Endometrium (tissue), 2 donors: ENCODE measurements around the gene SEMA5A.

Experiments
- FAIRE-seq: peaks from 2 replicates; lab custom pipeline; 2012; peaks lifted over from hg19 to GRCh38; lab: Jason Lieb, UNC
- donor health status: control.
- donor health status: control.

Gene SEMA5A

DNA sequence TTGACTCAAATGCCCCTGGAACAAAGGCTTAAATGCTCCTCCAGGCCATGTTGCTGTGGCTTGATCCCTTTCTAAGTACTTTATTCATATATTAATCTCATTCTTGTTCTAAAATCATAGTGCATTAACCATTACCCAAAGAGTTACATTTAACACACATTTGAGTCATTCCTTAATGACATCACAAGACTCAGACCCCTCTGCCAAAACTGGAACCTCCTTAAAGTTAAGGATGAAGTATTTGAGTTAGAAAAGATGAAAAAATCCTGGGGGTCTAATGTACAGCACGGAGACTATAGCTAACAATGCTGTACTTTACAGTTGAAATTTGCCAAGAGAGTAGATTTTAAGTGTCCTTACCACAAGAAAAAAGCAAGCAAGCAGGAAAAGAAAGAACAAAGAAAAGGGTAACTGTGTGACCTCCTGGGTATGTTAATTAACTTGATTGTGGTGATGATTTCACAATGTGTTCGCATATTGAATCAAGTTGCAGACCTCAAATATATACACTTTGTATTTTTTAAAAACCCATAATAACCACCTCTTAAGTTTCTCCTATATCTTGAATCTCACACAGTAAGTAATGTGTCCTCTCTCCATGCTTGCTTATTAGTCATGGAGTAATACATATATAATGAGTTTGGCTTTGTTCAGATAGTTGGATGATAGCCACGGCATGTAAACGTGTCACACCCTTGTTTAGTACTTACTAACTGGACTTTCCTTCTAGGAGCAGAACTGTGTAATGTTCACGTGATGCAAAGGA, 376.9 kb downstream of the SEMA5A start:
- FAIRE-seq: no peak

DNA sequence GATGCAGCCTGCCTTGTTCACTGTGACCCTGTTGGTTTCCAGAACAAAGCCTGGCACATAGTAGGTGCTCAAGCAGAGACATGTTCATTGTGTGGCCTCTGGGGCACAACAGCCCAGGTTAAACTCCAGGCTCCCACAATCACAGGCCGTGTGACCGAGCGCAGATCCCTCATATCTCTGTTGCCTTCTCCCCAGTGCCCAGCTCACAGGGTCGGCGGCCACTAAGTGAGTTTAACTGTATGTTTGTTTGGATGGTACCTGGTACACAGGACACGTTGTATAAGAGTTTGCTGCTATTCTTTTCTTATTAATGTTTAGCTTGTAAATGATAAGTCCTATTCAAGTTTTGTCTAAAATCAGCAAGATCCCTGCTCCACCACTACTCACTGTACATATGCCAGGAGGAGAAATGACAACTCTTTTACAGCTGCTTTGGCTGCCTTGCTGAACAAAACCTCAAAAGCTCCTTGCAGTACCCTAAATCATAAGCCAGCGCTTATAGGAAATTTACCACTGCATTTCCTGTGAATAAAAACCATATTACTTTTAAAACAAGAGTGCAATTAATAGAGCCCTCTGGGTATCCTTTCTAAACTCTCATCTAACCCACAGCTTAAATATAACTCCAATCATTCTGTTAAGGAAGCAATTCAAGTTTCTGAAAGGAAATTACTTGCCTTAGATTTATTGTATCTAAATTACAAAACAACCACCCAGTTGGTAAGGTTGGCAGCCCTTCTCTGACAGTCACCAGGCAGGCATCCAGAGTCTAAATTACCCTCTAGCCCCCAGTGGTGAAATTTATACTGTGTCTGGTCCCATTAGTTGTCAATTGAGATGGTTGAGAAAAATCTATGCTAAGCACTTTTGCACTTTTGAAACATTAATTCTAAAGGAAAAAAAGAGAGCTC, 379.4 kb downstream of the SEMA5A start:
- no peak for FAIRE-seq

DNA sequence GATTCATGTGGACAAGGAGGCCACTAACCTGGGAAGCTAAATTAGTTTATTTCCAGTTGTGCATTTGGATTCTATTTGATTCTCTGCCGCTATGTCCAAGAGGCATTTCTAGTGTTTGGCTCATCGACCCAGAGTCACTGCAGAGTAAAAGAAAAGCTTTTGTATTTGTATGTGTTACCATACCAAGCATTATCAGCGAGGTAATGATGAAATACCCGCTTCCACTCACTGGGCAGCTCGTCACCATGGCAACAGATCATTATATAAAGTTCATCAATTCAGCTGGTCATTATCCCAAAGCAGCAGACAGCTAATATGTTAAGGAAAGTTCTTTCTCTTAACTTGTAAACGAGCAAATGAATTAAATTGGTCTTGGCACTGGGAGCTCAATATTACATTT, 380.3 kb downstream of the SEMA5A start:
- FAIRE-seq: no peak

DNA sequence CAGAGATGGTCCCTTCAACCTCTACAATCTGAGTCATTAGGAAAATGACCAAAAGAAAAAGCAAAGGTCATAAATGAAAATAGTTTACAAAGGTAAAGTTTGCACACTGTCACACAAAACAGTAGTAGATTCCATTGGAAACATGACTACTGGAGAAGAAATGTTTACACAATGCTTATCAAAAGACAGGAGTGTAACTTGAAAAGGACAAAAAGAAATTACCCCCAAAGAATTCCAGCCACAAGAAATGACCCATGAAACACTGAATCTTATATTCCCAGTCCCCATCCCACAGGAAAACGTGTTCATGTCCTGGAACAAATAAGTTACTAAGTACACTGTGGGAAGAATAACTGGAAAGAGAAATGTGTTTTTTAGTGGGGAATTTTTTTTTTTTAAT, 385.1 kb downstream of the SEMA5A start:
- FAIRE-seq: no peak

DNA sequence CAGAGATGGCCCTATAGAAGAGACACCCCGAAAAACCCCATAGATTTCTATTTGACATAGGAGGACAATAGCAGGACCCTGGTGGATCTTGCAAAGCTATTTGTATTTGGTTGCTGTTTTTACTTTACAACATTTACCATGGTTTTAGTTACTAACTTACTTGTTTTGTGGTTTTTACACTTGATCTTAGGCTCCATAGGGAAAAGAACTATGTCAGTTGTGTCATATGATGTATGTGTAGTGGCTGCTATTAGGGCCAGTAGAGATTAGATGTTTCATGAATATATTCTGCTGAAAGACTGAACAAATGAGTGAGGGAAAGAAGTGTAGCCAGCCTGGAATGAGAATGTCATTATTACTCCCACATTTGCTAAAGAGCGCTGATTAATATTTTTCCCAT, 388.1 kb downstream of the SEMA5A start:
- FAIRE-seq: no peak

DNA sequence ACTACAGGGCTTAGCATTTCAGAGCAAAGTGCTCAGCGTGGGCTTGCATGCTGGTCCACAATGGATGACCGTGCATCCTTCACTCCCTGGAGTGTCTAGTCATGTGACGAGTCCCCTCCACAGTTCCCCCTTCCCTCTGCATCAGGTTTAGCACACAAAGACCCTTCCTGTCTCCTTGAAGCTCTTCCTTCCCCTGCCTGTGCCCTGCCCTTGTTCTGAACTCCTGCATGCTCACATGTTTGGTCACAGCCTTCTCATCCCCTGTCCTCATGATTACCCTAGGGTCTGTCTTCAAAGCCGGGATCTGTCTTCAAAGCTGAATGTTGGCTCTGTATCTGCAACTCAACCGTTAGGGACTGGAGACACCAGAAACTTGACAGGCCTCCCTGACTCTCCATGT, 388.9 kb downstream of the SEMA5A start:
- no peak for FAIRE-seq

DNA sequence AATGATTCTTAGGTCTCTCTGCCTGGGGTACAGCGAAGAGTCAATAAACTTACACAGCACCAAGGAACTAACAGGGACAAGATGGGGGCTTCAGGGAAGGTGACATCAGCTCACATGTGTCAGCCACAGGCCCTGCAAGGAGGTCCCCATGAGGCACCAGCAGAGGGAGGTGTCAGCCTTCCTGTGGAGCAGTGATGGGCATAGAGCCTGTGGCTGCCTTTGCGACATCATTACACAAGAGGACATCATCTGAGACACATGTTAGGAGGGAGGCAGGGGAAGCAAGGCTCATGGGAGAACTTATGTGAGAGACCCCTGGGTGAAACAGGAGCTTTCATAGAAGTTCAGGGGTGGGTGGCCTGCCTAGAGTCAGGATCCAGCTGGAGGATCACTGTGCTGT, 389.6 kb downstream of the SEMA5A start:
- no peak for FAIRE-seq

DNA sequence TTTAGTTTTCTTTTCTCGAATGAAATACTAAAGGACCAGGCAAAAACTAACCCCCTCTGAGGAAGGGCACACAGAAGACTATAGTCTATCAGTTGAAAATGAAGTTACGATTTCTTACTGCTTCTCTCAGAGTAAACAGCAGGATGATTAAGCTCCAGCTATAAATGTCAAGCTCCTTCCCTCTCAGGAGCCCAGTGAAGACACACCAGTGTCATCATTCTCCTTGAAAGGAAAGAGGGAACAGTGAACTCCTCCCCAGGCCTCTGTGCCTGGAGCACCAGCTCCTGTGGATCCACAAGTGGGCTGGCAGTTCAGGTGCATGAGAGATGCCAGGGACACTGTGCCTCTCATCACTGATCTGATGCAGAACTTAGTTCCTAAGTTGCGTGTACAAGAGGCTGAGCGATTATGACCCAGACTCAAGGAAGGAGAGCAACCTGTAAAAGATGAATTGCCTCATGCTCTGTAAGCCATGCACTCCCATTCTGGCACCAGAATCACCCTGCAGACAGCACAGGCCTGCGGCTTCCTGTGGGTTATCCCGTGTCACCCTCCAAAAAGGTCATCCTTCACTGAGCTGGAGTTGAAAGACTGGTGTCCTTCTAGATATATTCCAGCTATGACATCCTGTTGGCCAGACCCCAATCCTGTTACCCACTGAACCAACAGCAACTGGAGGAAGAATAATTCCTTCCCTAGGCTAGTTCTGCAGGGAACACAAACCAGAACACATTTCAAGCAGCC, 394.0 kb downstream of the SEMA5A start:
- FAIRE-seq: no peak

DNA sequence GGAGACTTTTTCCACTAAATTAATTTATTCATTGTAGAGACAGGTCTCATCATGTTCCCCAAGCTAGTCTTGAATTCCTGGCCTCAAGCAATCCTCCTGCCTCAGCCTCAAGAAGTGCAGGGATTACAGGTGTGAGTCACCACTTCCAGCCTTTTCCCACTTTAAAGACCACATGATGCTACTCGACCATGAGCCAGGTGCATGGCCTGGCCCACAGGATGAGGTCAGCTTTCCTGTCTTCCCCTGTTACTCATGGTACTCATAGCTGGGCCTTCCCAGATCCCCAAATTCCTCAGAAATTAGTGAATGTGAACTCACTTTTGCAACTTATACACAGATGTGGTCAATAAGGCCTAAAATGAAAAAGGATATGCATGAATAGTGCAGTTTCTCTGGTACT, 395.9 kb downstream of the SEMA5A start:
- FAIRE-seq: no peak

DNA sequence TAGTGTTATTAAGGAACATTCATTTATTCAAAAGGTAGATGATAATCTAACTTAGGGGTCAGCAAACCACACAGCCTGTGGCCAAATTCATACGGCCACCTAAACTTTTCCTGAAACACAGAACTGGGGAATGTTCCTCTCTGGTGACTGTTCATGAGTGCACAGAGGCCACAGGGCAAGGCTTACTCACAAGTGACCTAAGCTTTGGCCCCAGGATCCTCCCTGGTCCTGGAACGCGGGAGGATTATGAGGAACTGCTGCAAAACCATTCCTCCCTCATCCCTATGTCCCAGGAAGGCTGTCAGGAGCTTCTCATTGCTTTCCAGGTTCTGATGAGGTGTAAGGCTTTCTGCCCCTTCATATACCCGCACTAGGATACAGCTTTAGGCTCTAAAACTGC, 397.6 kb downstream of the SEMA5A start:
- no peak for FAIRE-seq

DNA sequence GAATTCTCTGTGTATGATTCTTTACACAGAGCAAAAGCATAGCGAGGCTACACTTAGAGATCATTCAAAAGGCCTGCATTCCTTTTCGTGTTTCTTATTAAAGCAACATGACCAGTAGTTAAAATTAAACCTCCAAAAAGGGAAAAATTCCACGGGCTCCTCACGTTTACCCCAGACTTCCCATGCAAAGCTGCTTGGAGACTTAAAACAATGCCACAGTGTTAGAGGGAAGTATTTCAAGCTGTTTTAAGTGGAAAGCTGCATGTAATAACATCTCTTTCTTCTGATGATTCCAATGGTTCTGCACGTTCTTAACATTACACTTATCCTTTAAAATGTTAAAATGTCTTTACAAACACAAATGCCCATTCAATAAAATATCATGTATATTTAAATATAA, 405.2 kb downstream of the SEMA5A start:
- no peak for FAIRE-seq

DNA sequence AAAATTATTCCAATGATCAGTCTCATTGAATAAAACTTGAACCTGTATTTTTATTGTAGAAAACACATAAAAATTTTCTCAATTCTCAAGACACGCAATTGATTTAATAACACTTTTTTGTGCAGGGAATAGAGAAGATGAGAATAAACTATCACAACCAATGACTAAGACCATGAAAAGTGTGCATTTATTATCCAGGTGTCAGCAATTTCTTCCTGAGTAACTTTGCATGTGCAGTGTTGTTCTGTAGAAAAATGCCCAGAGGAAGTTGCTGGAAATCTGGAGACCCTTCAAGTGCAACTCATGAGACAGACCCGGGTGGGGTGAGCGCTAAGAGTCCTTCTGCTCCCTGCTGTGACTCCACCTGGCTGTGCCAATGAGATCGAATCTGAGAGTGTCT, 405.7 kb downstream of the SEMA5A start:
- FAIRE-seq: no peak

DNA sequence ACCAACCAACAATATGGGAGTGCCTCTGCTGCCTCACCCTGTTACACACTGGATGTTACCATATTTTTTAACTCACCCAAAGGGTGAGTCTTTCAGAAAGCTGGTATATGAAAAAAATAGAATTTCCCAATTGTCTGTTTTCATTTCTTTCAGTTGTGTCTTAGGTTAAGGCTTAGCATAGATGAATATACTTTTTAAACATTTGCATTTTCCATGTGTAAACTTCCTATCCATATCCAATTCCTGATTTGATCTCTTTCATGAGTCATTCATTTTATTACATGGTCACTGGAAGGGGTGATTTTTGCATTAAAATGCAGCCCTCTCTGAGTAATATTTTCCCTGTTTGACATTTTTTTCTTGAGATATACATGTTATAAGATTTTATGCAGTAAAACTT, 406.5 kb downstream of the SEMA5A start:
- no peak for FAIRE-seq

DNA sequence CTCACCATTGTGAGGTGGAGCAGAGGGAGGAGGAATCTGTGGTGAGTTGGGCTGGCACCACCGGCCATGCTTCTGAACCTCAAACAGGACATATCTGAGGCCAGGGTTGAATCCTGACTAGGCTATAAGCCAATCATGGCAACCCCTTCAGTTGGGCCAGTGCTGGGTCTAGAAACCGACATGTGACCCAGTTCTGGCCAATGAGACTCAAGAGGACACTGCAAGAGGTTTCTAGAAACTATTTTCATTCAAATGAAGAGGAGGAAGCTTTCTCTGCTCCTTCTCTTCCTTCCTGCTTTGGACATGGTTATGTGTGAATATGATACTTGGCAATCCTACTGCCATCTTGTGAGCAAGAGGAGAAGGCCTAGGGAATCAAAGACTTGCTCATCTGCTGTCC, 417.7 kb downstream of the SEMA5A start:
- no peak for FAIRE-seq

DNA sequence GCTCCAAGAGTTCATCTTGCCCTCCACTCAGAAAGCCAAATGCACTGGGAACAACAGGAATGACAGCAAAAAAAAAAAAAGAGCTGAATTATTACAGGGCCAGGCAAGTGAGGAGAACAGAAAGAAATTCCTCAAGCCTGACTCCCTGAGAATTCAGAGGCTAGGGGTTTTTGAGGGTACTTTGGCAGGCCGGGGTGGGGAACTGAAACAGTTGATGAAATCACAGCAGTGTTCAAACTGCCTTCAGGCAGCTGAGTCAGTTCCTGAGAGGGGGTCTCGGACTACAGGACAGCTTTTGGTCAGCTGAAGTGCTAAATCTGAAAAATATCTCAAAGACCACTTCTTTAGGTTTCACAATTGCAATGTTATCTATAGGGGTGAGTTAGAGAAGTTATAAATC, 419.4 kb downstream of the SEMA5A start:
- no peak for FAIRE-seq

DNA sequence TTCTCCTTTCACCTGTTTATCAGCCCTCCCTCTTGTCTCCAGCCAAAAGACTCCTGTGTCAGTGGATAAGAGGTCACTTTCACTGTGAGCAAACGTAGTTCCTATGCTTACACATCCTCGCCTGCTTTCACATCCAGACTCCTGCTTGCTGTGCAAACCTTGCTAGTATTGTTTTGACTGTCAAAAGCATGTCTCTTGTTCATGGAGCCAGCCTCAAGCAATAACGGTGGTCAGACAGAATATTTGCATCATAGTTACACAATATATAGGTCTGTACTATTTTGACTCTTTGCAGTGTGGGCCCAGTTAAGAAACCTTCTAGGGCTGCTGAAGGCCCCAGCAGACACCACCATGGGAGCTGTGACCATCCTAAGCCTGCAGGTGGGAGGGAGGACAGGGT, 420.0 kb downstream of the SEMA5A start:
- no peak for FAIRE-seq

DNA sequence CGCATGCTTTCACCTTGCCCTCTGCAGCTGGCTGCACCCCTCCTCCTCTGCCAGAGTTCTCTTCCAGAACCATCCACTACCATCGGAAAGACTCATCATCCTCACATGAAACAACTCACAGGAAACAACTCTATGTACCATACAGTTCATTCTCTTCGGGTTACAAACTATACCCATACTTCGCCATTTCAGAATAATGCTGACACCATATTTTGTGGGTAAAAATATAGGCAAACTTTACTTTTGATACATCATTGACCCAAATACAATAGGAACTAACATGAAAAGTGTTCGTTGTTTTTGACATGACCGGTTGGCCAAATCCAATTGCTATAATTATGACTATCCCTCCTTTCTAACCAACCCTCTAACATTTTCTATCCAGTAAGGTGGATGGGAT, 421.0 kb downstream of the SEMA5A start:
- no peak for FAIRE-seq

DNA sequence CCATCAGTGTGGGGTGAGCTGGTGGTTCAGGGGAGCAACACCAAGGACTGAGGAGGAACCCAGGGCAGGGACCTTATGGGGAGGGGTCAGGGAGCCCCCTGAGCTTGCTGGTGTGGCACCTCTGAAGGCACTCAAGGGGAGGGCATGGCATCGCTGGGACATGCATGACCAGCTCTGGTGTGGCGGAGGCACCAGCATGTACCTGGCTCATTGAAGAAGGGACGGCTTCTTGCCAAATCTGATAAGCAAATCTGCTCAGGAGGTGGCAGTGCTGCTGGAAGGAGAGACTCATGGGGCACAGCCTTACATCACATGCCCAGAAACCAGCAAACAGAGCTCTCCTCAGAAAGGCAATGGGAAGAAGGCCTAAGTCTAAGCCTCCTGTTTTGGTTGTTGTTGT, 421.8 kb downstream of the SEMA5A start:
- FAIRE-seq: no peak

DNA sequence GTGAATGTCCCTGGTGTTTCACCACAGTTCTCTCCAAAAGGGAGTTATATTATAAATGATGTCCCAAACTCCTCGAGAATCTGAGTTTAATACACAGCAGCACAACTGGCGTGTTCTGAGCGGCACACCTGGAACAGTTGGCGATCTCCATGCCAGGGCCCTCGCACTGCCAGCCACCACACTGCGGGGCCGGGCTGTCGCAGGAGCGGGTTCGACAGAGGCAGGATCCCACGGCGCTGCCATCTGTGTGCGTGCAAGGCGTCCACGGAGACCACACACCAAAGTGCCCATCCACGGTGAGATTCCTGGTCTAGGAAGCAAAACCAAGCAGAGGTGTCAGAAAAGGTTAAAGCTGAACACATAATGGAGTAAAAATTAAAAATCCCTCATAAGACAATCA, 423.3 kb downstream of the SEMA5A start:
- no peak for FAIRE-seq

DNA sequence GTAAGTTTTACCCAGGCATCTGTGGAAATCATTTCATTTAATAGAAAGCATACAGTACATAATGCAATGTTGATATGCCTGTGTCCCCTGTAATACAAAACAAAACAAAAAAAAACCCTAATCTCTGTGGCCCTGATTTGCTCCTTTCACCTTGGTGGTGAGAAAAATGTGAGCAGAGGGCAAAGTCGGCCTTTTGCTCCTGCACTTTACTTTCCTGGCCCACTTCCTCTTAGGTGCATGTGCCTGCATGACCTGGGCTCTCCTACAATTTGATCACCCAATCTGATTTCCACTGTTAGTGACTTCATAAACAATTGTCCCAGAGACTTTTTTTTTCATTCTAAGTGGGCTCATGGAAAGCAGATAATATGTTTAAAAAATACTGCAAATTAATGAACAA, 424.3 kb downstream of the SEMA5A start:
- no peak for FAIRE-seq

DNA sequence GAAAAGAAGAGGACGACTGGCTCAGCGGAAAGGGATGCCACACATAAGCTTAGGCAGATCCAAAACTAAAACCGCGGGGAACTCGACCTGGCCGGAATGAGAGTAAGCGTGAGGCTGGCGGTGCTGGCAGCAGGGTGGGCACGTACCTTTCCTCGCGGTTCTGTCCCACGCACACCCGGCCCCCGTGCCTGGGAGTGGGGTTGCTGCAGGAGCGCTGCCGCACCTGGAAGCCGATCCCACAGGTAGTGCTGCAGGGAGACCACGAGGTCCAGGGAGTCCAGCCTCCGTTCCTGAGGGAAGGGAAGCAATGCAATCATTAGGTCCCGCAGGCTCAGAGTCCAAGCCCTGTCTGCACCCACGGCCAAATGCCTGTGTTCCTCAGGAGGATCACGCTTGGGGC, 427.0 kb downstream of the SEMA5A start:
- FAIRE-seq: no peak

DNA sequence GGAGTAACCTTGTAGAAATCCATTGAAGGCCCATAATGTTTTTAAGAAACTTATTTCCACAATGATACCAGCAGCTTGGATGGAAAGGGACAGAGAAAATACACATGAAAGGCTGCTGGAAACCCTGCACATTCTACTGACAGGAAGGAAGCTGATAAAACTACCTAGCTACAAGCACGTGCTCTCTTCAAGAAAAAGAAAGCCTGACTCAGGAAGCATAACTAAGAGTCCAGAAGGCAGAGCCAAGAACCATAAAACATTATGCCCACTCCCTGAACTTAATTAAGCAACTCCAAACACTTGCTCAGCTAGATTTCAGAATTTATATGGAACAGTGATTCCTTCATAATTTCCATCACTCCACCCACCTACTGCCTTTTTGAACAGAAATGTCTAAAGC, 430.8 kb downstream of the SEMA5A start:
- FAIRE-seq: no peak
